ENCODE results near the gene AP2A2.
A peak's percentile ranks its signal among the peaks of the same experiment; 100 is the strongest.

AP2A2 gene

DNA sequence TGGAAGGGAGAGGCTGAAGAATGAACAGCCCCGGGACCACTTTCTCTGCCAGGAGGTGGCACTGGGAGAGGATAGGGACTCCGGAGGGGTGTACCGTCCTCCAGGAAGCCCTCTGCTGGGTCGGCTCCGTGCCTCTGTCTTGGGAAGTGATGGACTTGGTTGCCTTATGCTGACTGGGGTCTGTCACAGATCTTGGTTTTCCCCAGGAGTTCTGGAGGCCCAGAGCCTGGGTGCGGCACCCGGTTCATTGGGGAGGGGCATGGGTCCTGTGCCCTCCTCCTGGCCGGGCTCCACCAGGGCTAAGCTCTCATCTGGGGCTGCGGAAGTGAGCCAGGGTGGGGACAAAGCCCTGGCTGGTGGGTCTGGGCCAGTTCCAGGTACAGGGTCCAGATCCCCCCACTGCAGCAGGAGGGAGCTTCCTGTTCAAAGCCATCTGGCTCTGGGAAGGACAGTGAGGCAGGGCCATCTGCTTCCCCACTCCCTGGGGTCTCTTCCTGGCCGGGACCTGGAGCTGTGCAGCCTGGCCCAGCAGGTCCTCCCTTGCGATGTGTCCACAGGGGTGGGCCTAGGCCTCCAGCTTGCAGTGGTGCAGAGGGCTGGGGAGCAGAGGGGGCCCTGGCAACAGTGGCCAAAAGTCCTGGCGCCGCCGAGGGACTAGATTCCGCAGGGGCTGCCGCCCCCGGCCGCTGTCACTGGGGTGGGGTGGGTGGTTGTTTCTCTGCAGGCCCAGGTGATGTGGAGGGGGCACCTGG, 1.1 kb upstream of the AP2A2 start:
- DNase-seq (ENCODE audit: low spot score), result no peak

DNA sequence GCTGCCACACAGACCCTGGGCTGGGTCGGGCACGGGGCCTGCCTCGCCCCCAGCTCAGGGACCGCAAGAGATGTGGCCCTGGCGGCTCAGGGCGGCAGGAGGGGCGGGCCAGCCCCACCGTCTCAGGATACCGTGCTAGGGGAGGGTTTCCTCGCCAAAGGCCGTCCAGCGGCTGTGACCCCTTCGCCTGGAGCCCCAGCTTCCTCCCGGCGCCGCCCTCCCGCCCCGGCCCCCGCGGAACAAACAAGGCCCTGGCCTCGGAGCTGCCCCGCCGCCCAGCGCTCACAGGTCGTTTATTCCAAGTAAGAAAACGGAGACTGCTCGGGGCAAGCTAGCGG, 543 bp upstream of the AP2A2 start:
- no peak for DNase-seq (ENCODE audit: low spot score)

GRCh38 chr11:926341-926916, 759 bp downstream of the AP2A2 start:
- peak; percentile 75 for DNase-seq (ENCODE audit: low spot score)

- no peak for DNase-seq (ENCODE audit: low spot score)
Observed at GRCh38 chr11:927871-928270, 2.2 kb downstream of the AP2A2 start.

- DNase-seq (ENCODE audit: low spot score), result peak; percentile 29
Observed at GRCh38 chr11:928786-929185, 3.1 kb downstream of the AP2A2 start.

- DNase-seq (ENCODE audit: low spot score), result no peak
Observed at GRCh38 chr11:929405-929804, 3.7 kb downstream of the AP2A2 start.

GRCh38 chr11:931385-931784, 5.7 kb downstream of the AP2A2 start:
- no peak for DNase-seq (ENCODE audit: low spot score)

DNA sequence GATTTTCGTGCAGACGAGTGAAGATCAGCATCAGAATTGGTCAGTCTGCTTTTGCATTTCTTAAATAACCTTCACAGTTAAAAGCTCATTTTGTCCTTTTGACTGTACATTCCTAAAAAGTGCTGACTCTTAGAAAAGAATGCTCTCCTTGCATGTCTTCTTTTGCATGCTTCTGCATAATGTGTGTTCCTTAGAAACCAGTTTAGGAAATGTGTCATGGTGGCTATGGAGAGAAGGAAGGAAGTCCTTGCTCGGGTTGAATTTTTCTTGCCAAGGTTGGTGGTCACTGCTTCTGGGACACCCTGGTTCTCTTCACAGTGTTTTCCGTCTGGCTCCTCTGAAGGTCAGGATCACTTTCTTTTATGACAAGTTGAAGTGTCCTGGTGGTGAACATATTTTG, 6.8 kb downstream of the AP2A2 start:
- DNase-seq (ENCODE audit: low spot score), result no peak

GRCh38 chr11:933142-933851, 7.6 kb downstream of the AP2A2 start:
- DNase-seq (ENCODE audit: low spot score), result no peak

GRCh38 chr11:933936-934335, 8.3 kb downstream of the AP2A2 start:
- DNase-seq (ENCODE audit: low spot score), result no peak

DNA sequence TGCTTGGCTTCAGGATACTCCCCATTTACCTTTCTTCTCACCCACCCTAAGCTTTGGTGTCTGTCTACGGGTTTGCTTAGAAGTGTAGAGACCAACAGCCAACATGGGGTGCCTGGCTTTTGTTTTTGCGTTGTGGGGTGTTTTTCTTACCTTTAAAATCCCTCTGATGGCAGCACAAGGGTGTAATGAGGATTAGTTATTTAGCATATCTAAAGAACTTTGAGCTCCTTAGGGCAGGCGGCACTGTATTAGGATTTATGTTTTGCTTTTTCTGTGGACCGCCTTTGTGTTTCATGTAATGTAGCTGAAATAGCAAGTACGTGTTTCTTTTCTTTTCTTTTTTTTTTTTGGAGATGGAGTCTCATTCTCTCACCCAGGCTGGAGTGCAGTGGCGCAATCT, 8.9 kb downstream of the AP2A2 start:
- DNase-seq (ENCODE audit: low spot score), result no peak

- peak; percentile 81 for DNase-seq (ENCODE audit: low spot score)
Observed at GRCh38 chr11:936199-936598, 10.5 kb downstream of the AP2A2 start.

DNA sequence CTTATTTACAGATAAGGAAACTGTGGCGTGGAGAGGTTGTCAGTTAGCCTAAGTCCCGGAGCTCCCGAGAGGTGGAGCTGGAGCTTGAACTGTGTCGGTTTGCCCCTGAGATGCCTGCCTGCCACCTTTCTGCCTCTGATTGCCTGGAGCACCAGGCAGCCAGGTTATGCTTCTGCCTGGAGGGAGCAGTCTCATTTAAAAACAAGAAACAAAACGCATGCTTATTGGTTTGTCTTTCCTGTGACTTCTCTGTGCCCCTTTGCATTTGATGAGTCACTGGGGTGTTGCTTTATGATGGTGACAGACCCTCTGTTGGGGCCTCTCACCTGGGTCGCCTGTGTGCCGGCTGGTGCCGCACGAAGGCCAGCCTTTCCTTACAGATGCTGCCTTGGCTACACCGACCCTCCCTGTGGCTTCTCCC, 12.2 kb downstream of the AP2A2 start:
- no peak for DNase-seq (ENCODE audit: low spot score)

GRCh38 chr11:940496-941135, 14.9 kb downstream of the AP2A2 start:
- DNase-seq (ENCODE audit: low spot score), result no peak

DNA sequence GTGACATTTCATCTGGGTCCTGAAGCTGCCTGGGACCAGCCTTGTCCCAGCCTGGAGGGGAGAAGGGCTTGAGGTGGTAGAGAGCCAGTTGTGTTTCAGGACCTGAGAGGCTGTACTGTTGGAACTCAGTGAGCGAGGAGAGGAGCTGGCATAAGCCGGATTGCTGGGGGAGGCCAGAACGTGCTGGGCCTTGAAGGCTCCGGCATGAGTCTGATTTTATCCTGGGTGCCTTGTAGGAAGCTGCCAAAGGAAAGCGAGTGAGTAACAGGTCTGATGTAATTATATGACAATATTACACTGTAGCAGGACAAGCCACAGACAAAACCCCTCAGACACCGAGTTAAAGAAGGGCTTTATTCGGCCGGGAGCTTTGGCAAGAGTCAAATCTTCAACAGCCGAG, 17.2 kb downstream of the AP2A2 start:
- peak; percentile 85 for DNase-seq (ENCODE audit: low spot score)

DNA sequence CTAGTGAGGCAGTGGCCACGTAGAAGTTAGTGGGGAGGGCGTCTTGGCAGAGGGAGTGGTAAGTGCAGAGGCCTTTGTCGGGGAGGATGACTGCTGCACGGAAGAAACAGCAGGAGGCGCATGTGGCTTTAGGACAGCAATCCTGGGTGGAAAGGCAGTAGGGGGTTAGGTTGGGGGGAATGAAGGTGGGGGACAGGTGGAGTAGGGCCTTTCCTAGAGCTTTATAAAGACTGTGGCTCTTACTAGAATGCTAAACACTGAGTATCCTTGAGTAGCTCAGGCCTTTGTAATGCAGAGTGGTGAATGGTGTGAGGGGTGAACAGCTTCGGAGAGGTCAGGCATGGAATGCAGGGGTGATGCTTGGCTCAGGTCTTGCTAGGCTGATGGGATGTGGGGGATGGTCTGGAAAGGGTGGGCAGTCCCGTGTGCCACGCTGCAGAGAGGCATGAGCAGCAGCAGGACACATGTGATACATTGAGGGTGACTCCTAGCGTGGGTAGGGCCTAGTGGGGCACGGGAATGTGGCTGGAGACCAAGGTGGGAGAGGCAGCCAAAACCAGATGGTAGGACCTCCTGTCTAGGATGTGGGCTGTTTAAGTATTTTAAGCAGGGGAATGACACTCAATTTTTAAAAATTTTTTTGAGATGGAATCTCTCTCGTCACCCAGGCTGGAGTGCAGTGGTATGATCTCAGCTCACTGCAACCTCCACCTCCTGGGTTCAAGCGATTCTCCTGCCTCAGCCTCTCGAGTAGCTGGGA, 19.2 kb downstream of the AP2A2 start:
- peak; percentile 73 for DNase-seq (ENCODE audit: low spot score)

DNA sequence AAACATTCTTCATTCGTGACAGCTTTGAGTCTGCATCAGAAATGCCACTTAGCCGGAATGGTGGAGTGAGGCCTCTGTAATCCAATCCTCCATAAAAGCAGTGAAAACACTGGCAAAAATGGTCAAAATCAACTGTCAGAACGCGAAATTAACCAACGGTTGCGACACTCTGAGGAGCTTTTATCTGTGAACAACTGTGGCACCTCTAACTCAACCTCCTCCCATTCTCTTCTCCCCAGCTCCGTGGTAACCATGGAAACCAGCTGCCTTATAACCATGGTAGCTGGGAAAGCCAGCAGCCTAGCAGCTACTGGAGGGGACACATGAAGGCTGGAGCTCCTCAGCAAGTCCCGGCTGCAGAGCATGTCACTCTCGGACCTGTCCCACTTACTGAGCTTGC, 20.3 kb downstream of the AP2A2 start:
- peak; percentile 35 for DNase-seq (ENCODE audit: low spot score)

DNA sequence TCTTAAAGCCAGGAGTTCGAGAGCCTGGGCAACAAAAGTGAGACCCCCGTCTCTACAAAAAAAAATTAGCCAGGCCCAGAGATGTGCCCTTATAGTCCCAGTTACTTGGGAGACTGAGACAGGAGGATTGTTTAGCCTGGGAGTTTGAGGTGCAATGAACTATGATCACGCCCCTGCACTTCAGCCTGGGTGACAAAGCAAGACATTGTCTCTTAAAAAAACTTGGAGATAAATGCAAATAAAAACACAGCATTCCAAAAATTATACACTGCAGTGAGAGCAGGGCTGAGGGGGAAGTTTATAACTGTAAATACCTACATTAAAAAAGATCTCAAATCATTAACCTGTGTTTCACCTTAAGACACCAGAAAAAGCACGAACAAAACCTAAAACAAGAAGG, 22.1 kb downstream of the AP2A2 start:
- no peak for DNase-seq (ENCODE audit: low spot score)

- DNase-seq (ENCODE audit: low spot score), result no peak
Observed at GRCh38 chr11:951507-951906, 25.8 kb downstream of the AP2A2 start.

- DNase-seq (ENCODE audit: low spot score), result peak; percentile 99
Observed at GRCh38 chr11:952406-953385, 27.0 kb downstream of the AP2A2 start.

- no peak for DNase-seq (ENCODE audit: low spot score)
Observed at GRCh38 chr11:953512-953911, 27.8 kb downstream of the AP2A2 start.
